Activated CD4-positive, alpha-beta memory T cell treated with anti-CD3 and anti-CD28 coated beads, Interleukin-2, amount 10 ng/mL, durations not matched to agents 7 days and 5 days (primary cell): ENCODE results near the gene THOC1. TPM values are rescaled to one million over a fixed set of nuclear protein-coding genes. Genes with fewer than 3 reads are reported as not detected.
"Not testable (repeated sequence)": the region's sequence is repeated elsewhere in the genome, so short reads cannot be mapped to it uniquely, and the experiment has no call there.

Experiments
- CTCF ChIA-PET: fragments of 350-600 bp; sonication (Branson Sonifier 250); formaldehyde crosslinking; loops from one replicate; lab custom pipeline; 2021; ENCODE audit warnings: antibody characterized with exemption, inconsistent platforms; lab: Charles Lee
- POLR2A ChIA-PET: fragments of 350-600 bp; sonication (Branson Sonifier 250); formaldehyde crosslinking; loops from one replicate; lab custom pipeline; 2021; ENCODE audit warnings: antibody characterized with exemption; lab: Charles Lee
- DNase-seq: peaks from one replicate; pipeline ENCODE4 v3.0.0-alpha.2; 2020
- H3K27ac Mint-ChIP-seq: one replicate; pipeline ENCODE4 v1.8.0; 2021; ENCODE audit warnings: mild to moderate bottlenecking, mixed read lengths
- H3K27me3 Mint-ChIP-seq: one replicate; pipeline ENCODE4 v1.8.0; 2021; ENCODE audit warnings: mixed read lengths
- H3K36me3 Mint-ChIP-seq: one replicate; pipeline ENCODE4 v1.8.0; 2021; ENCODE audit warnings: low read depth, mixed read lengths
- H3K4me1 Mint-ChIP-seq: one replicate; pipeline ENCODE4 v1.8.0; 2021; ENCODE audit warnings: mixed read lengths
- H3K4me3 Mint-ChIP-seq: one replicate; pipeline ENCODE4 v1.8.0; 2021; ENCODE audit warnings: mild to moderate bottlenecking, mixed read lengths
- H3K9me3 Mint-ChIP-seq: one replicate; pipeline ENCODE4 v1.8.0; 2021; ENCODE audit warnings: mixed read lengths
- total RNA-seq, 2 experiments: library from RNA; stranded (reverse); gene quantifications; one replicate each; pipeline ENCODE4 v1.2.3, GENCODE V29; 2021

The THOC1 gene, protein sequence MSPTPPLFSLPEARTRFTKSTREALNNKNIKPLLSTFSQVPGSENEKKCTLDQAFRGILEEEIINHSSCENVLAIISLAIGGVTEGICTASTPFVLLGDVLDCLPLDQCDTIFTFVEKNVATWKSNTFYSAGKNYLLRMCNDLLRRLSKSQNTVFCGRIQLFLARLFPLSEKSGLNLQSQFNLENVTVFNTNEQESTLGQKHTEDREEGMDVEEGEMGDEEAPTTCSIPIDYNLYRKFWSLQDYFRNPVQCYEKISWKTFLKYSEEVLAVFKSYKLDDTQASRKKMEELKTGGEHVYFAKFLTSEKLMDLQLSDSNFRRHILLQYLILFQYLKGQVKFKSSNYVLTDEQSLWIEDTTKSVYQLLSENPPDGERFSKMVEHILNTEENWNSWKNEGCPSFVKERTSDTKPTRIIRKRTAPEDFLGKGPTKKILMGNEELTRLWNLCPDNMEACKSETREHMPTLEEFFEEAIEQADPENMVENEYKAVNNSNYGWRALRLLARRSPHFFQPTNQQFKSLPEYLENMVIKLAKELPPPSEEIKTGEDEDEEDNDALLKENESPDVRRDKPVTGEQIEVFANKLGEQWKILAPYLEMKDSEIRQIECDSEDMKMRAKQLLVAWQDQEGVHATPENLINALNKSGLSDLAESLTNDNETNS
- 10 to 100 TPM; 42.2 to 43.1 TPM for total RNA-seq

DNA sequence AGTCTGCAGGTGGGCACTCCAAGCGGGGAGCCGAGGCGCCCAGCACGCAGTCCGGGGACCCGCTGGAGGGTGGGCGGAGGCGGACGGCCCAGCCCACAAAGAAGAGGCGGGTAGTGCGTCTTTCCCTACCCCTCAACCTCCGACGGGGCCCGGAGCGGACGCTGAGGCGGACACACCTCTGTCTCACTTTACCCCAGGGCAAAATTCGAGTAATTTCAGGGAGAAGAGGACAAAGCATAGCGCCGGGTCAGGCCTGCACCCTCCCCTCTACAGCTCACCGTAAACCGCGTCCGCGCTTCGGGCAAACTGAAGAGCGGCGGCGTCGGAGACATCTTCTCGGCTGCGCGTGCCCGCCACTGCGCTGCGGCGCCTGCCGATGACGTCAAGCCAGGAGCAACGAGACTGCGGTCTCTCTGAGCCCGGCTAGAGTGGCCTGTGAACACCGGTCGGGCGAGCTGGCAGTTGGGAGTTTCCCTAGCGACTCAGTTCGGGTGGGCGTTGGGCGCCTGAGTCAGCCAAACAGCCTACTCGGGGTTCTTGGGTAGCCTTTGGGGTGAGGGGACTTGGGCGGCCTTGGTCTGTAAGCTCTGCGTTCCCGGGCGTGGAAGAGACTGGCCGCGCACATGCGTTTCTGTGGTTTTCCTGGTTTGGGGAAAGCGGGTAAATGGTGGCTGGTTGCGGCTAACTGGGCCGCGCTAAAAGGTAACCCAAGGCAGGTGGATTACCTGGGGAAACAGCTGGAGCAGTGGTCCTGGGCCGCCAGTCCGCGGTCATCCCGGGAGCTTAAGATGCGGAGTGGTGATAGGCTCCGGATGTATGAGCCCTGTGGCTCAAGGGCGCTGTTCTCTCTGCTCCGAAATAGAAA, at the start of gene THOC1:
Gene THOC1, minus strand, starts transcription at position 360 of the 865 bp plus-strand sequence. Its CDS starts 28 bp downstream, at position 332.
- H3K4me1 Mint-ChIP-seq, result peaks cover 35% of the 10 kb centered on the region
- no peaks in the 10 kb centered on the region for H3K9me3 Mint-ChIP-seq
- peak within 1 kb of the TSS; percentile 98 for H3K27ac Mint-ChIP-seq
- DNase-seq, result peak; percentile 94
- H3K27me3 Mint-ChIP-seq, result no peaks in the 10 kb centered on the region
- H3K36me3 Mint-ChIP-seq, result peaks cover 31% of the 10 kb centered on the region
- ChIA-PET POLR2A (interaction anchor here (0.7 to 2.7 kb wide), 33 partner anchors 9 to 545 kb away, joined by 3 to 47 read pairs (median 3); partner anchors contain the start of genes ENOSF1, TYMS and USP14), CTCF (interaction anchor here (1.0 to 2.1 kb wide), 7 partner anchors 9 to 543 kb away, joined by 3 to 9 read pairs (median 4); no protein-coding TSS in a partner anchor)
- H3K4me3 Mint-ChIP-seq, result peak within 1 kb of the TSS; percentile 99

DNA sequence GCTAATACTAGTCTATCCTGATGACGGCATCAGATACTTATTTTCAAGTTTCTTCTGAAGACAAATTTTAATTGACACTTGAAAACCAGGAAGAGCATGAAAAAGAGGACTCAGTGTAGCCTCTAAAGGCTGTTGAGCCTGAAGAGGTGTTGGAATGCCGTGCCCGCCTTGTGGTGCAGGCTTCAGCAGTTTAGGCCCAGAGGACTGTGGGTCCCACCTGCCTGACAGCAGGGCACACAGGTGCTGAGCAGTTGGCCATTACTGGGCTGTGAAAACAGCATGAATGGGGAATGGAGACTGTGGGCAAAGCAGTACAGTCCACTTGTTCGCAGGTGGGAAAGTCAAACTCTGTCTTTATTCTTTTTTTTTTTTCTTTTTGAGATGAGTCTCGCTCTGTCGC, 49.8 kb upstream of the THOC1 start:
- no peaks in the 10 kb centered on the region for H3K27me3 Mint-ChIP-seq
- peaks cover 8% of the 10 kb centered on the region for H3K4me1 Mint-ChIP-seq
- no peak overlapping the region for H3K27ac Mint-ChIP-seq
- H3K4me3 Mint-ChIP-seq, result no peak overlapping the region
- POLR2A ChIA-PET, result no interaction called here
- CTCF ChIA-PET, result no interaction called here
- no peaks in the 10 kb centered on the region for H3K9me3 Mint-ChIP-seq
- DNase-seq, result no peak
- no peaks in the 10 kb centered on the region for H3K36me3 Mint-ChIP-seq

DNA sequence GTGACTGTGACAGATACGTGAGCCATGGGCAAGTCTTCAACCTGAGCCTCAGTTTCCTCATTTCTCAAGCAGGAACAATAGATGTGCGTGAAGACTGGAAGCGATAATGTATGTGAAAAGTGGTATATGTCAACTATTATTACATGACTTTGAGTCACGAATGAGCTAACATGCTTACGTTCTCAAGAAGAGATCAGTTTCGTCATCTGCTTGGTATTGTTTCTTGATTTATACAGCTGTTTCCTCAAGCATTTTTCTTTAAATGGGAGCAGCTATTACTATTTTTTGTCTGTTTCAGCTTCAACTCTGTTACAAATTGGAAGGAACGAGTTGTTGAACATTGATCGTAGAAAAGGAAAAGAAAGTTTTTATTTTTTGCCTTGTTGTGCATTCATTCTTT, 48.5 kb upstream of the THOC1 start:
- no peak for DNase-seq
- Mint-ChIP-seq H3K4me1 (no peaks in the 10 kb centered on the region), H3K36me3 (no peaks in the 10 kb centered on the region), H3K9me3 (no peaks in the 10 kb centered on the region), H3K27ac (no peak overlapping the region), H3K4me3 (no peak overlapping the region), H3K27me3 (no peaks in the 10 kb centered on the region)
- CTCF ChIA-PET, result no interaction called here
- POLR2A ChIA-PET, result no interaction called here

DNA sequence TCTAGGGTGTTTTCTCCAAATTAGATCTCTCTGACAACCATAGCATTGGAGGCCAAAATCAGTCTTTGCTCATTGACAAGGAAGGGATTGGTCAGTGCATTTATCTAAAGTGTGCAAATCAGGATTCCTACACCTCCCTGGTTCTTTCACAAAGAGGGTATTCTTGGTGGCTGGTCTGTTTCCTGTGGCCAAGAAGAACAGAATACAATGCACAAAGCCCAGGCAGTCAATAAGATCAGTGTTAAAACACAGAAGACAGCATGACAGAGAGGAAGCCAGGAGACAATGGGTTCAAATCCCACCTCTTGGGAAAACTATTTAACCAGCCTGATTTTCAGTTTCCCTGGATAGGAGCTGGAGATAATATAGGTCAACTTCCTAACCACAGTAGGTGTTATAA, 46.1 kb upstream of the THOC1 start:
- H3K4me3 Mint-ChIP-seq, result no peak overlapping the region
- H3K9me3 Mint-ChIP-seq, result no peaks in the 10 kb centered on the region
- H3K27ac Mint-ChIP-seq, result no peak overlapping the region
- ChIA-PET POLR2A (no interaction called here), CTCF (interaction anchor here (0.6 kb wide), 1 partner anchor 75 kb away, joined by 3 read pairs; no protein-coding TSS in a partner anchor)
- no peaks in the 10 kb centered on the region for H3K36me3 Mint-ChIP-seq
- H3K4me1 Mint-ChIP-seq, result no peaks in the 10 kb centered on the region
- no peak for DNase-seq
- no peaks in the 10 kb centered on the region for H3K27me3 Mint-ChIP-seq

DNA sequence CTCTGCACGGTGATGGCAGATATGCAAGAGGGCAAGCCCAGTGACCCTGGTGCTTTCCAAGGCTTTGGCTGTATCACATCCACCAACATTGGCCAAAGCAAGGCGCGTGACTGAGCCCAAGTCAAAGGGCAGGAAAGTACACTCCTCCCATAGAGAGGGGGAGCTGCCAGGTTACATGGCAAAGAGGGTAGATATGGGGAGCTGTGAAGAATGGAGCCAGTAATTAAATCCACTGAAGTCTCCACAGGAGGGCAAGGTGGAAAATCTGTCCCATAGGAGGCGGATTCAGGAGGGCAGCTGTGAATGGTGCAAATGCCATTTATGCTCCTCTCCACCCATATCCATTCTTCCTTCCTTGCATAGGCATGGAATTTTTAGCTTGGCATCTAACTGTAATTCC, 44.6 kb upstream of the THOC1 start:
- Mint-ChIP-seq H3K36me3 (no peaks in the 10 kb centered on the region), H3K4me1 (no peaks in the 10 kb centered on the region), H3K9me3 (no peaks in the 10 kb centered on the region), H3K27ac (no peak overlapping the region), H3K4me3 (no peak overlapping the region), H3K27me3 (no peaks in the 10 kb centered on the region)
- ChIA-PET CTCF (no interaction called here), POLR2A (no interaction called here)
- no peak for DNase-seq

DNA sequence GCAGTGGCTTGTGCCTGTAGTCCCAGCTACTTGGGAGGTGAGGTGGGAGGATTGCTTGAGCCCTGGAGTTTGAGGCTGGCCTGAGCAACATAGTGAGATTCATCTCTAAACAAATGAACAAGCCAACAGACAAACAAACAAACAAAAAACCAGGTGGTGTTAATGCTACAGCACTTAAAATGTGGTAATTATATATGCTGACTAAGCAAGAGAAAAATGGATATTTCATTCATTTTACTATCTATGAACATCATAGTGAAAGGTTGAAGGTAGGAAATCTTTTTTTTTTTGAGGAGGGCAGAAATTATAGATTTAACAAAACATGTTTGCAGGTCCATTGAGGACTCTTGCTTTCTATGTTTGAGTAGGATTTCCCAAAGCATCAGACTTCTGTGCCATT, 42.2 kb upstream of the THOC1 start:
- POLR2A ChIA-PET, result no interaction called here
- CTCF ChIA-PET, result no interaction called here
- no peak for DNase-seq
- Mint-ChIP-seq H3K4me3 (no peak overlapping the region), H3K27me3 (peaks cover 5% of the 10 kb centered on the region), H3K27ac (no peak overlapping the region), H3K36me3 (no peaks in the 10 kb centered on the region), H3K4me1 (no peaks in the 10 kb centered on the region), H3K9me3 (no peaks in the 10 kb centered on the region)

DNA sequence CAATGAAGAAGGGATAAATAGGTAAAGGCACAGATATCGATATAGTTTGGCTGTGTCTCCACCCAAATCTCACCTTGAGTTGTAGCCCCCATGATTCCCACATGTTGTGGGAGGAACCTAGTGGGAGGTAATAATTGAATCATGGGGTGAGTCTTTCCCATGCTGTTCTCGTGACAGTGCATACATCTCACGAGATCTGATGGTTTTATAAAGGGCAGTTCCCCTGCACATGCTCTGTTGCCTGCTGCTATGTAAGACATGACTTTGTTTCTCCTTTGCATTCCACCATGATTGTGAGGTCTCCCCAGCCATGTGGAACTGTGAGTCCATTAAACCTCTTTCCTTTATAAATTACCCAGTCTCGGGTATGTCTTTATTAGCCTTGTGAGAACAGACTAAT, 40.2 kb upstream of the THOC1 start:
- H3K36me3 Mint-ChIP-seq, H3K9me3 Mint-ChIP-seq, H3K4me3 Mint-ChIP-seq, H3K27ac Mint-ChIP-seq, POLR2A ChIA-PET, CTCF ChIA-PET, DNase-seq, H3K4me1 Mint-ChIP-seq, H3K27me3 Mint-ChIP-seq: not testable (repeated sequence)

DNA sequence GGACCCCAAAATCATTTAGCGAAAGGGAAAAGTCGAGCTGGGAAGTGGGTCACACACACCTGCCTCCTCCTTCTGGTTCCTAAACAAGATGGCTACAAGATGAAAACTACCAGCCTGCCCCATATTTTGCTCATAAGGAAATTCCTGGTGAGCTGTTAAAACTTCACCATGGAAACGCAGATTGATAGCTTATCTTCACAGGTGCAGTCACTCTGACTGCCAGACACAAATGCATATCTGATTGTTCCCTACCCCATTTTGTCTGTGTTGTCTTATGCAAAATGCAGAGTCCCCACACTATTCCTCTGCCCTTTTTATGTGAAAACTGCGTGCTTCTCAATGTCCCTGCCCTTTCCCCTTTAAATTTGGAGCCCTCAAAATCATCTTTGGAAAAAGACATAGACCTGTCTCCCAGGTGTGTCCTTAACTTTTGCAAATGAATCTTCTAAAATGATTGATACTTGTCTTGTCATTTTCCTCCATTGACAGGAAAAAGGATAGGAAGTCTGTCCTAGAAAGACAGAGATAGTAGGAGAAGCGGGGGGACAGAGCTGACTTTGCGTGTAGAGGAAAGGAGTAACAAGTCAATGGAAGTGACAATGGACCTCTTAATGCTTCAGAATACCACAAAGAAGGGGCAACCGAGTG, 38.9 kb upstream of the THOC1 start:
- Mint-ChIP-seq H3K4me1 (no peaks in the 10 kb centered on the region), H3K36me3 (no peaks in the 10 kb centered on the region), H3K27ac (no peak overlapping the region), H3K9me3 (no peaks in the 10 kb centered on the region), H3K4me3 (no peak overlapping the region), H3K27me3 (peaks cover 7% of the 10 kb centered on the region)
- no peak for DNase-seq
- POLR2A ChIA-PET, result no interaction called here
- CTCF ChIA-PET, result no interaction called here

DNA sequence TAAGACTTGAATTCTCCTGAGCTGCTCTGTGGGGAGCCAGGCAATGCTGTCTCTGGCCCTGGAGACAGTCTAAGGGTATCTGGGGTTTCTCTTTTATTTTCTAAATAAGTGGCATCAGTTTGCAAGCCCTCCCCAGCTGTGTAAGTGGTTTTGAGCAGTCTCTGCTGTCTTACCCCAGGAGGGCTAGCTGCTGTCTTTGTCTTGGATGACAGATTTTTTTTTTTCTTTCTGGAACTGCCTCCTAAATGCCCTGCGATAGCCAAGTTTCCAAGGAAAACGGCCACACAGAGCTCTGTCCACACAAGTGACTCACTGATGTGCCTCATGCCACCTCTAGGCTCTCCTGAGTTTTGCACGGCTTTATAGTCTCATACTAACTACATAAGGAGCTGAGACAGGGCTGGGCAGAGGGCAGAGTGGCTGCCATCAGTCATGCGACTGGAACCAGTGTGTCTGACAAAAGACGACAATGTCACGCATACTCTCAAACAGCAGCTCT, 37.2 kb upstream of the THOC1 start:
- Mint-ChIP-seq H3K4me1 (no peaks in the 10 kb centered on the region), H3K4me3 (no peak overlapping the region), H3K36me3 (no peaks in the 10 kb centered on the region), H3K27ac (no peak overlapping the region), H3K27me3 (peaks cover 8% of the 10 kb centered on the region), H3K9me3 (no peaks in the 10 kb centered on the region)
- ChIA-PET POLR2A (no interaction called here), CTCF (no interaction called here)
- DNase-seq, result no peak

DNA sequence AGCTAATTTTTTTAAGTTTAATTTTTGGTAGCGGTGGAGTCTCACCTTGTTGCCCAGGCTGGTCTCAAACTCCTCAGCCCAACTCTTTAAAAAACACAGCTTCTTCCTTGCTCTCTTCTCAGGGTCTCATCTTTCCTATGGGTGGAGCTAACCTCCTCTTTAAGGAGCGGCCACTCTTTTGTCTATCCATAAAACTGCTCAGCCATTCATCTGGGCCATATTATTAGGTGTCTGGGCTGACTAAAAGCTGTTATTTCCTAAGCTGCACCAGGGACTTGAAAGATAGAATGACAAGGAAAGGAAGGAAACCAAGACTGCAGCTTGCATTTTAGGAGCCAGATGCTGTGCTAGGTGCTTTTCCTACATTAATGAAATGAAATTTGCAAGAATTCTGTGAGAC, 35.8 kb upstream of the THOC1 start:
- CTCF ChIA-PET, result no interaction called here
- H3K9me3 Mint-ChIP-seq, result no peaks in the 10 kb centered on the region
- POLR2A ChIA-PET, result interaction anchor here (1.1 kb wide), 1 partner anchor 35 kb away, joined by 3 read pairs; the partner anchor contains the start of gene THOC1

DNA sequence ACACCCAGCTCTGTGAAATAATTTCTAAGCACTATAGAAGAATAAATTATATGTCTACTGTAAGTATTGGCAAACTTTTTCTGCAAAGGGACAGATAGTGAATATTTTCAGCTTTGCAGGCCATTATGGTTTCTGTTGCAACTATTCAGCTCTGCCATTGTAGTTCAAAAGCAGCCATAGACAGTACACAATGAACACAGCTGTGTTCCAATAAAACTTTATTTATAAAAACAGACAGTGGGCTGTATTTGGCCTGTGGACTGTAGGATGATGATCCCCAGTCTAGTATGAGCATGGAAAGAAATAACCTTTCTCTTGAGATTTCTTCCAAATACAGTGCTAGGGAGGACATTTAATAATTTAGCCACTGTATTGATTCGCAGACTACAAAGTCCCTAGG, 35.2 kb upstream of the THOC1 start:
- no peak overlapping the region for H3K4me3 Mint-ChIP-seq
- peaks cover 8% of the 10 kb centered on the region for H3K27me3 Mint-ChIP-seq
- ChIA-PET CTCF (no interaction called here), POLR2A (no interaction called here)
- DNase-seq, result no peak
- no peak overlapping the region for H3K27ac Mint-ChIP-seq
- H3K4me1 Mint-ChIP-seq, result no peaks in the 10 kb centered on the region
- H3K36me3 Mint-ChIP-seq, result no peaks in the 10 kb centered on the region
- H3K9me3 Mint-ChIP-seq, result no peaks in the 10 kb centered on the region

More for the DNA sequence above, 35.8 kb upstream of the THOC1 start:
- Mint-ChIP-seq H3K4me3 (no peak overlapping the region), H3K36me3 (no peaks in the 10 kb centered on the region), H3K27me3 (peaks cover 8% of the 10 kb centered on the region), H3K4me1 (no peaks in the 10 kb centered on the region), H3K27ac (no peak overlapping the region)
- no peak for DNase-seq

DNA sequence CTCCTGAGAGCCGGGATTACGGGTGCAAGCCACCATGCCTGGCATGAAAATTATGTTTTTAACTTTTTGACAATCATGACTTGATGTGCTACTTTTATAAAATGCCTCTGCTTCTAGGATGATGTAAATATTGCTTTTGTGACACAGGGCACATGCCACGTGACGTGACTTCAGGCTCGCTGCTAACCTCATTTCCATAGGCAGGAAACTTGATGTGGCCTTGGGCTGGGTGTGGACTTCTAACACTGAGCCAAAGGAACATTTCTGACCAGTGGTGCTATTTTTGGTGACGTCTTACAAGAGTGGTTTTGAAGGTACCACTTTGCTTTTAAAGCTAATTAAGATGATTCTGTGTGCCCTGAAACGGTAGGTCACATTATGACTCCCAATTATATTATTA, 34.2 kb upstream of the THOC1 start:
- ChIA-PET CTCF (no interaction called here), POLR2A (no interaction called here)
- Mint-ChIP-seq H3K4me3 (no peak overlapping the region), H3K36me3 (no peaks in the 10 kb centered on the region), H3K27ac (no peak overlapping the region), H3K9me3 (no peaks in the 10 kb centered on the region), H3K27me3 (peaks cover 8% of the 10 kb centered on the region), H3K4me1 (no peaks in the 10 kb centered on the region)
- DNase-seq, result no peak
